Esophagus squamous epithelium (tissue), 5 donors: Measurements from ENCODE around the gene ZIC2. TPM values are rescaled to one million over a fixed set of nuclear protein-coding genes. Genes with fewer than 3 reads are reported as not detected.

Experiments
- DNase-seq: peaks from one replicate; lab custom pipeline; 2025; lab: John Stamatoyannopoulos, UW
- H3K27ac ChIP-seq, 4 donors: fragments of 200-600 bp; sonication (generic); one replicate each; pipeline ENCODE4 v1.5.1; 2016 to 2019; ENCODE audit warnings: mild to moderate bottlenecking in 1 of 4
- H3K27me3 ChIP-seq, 4 donors: fragments of 200-600 bp; sonication (generic); 1 replicate in 3 of 4; 2 replicates in 1 of 4; pipeline versions ENCODE4 v1.5.1 to v1.6.0; 2017 to 2021; ENCODE audit warnings: antibody characterized with exemption in 1 of 4
- H3K36me3 ChIP-seq, 3 donors: fragments of 200-600 bp; sonication (generic); one replicate each; pipeline ENCODE4 v1.5.1; 2016 to 2019
- H3K4me1 ChIP-seq, 3 donors: fragments of 200-600 bp; sonication (generic); one replicate each; pipeline ENCODE4 v1.5.1; 2017 to 2019
- H3K4me3 ChIP-seq, 4 donors: fragments of 200-600 bp; sonication (generic); 1 replicate in 3 of 4; 2 replicates in 1 of 4; pipeline ENCODE4 v1.5.1; 2016 to 2019; ENCODE audit warnings: mild to moderate bottlenecking in 2 of 4, moderate library complexity in 1 of 4
- H3K9me3 ChIP-seq, 3 donors: fragments of 200-600 bp; sonication (generic); one replicate each; pipeline ENCODE4 v1.5.1; 2016 to 2019
- POLR2A ChIP-seq, 4 donors: fragments of 450-650 bp; IDR thresholded peaks; one replicate each; pipeline ENCODE4 v1.6.1; 2017; ENCODE audit warnings: antibody characterized with exemption in 4 of 4, mild to moderate bottlenecking in 4 of 4, moderate library complexity in 3 of 4
- WGBS, 2 donors: methylation state at CpG; one replicate each; pipeline ENCODE4 v1.1.5; 2018; 5-methylcytosine and 5-hydroxymethylcytosine counted together
- intact Hi-C: fragments of 100-400 bp; cut with DNase I; formaldehyde crosslinking; loops from one replicate; pipeline ENCODE4 v1.15.0; 2022
- total RNA-seq, 4 donors: library from RNA; depleted of rRNA; stranded (reverse); fragments of >200 nt; gene quantifications; one replicate each; pipeline ENCODE4 v1.1.0, GENCODE V29; 2016
- TF ChIP-seq, protein P1 (sequence below), 6 experiments: fragments of 450-650 bp in 4 of 6; fragments of 200-600 bp in 2 of 6; sonication (generic) in 2 of 6; IDR thresholded peaks; one replicate each; pipeline ENCODE4 v1.5.1; 2016 to 2019; ENCODE audit warnings: antibody characterized with exemption in 6 of 6, mild to moderate bottlenecking in 4 of 6, moderate library complexity in 4 of 6
- donor health status: DM: yes; HTN: yes; CAD: no.

ZIC2 gene
- total RNA-seq, result under 1 TPM in 1 of 4 donors, not detected in 3; under 0.01 TPM

DNA sequence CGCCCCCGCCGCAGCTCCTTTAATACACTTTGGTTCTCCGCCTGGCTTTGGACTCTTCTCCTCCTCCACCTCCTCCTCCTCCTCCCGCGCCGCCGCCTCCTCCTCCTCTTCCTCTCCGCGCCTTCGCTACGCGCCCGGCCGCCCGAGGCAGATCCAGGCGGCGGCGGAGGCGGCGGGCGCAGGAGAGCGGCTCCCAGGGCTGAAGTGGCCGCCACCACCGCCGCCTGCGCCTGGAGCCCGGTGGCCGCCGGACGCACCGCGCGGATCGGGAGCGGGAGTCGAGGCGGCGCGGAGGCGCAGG, at the start of gene ZIC2:
Gene ZIC2 (plus strand): TSS at position 50 of the 301 bp plus-strand sequence. CDS start 281 bp downstream, outside the sequence.
- Histone ChIP-seq H3K4me3 (peak within 1 kb of the TSS; percentile 50 to 72 (median 54)), H3K4me1 (peaks cover 20 to 78% (median 34%) of the 10 kb centered on the region in 3 donors), H3K27ac (peak within 1 kb of the TSS in 1 of 4 donors; percentile 3), H3K9me3 (no peaks in the 10 kb centered on the region), H3K27me3 (peaks cover 50 to 100% (median 75%) of the 10 kb centered on the region in 4 donors), H3K36me3 (no peaks in the 10 kb centered on the region)
- WGBS, 2 donors, result no CpG with 5 or more reads among the region's 41 CpGs
- intact Hi-C loops, result no loop called here
- TF ChIP-seq, protein P1, sequence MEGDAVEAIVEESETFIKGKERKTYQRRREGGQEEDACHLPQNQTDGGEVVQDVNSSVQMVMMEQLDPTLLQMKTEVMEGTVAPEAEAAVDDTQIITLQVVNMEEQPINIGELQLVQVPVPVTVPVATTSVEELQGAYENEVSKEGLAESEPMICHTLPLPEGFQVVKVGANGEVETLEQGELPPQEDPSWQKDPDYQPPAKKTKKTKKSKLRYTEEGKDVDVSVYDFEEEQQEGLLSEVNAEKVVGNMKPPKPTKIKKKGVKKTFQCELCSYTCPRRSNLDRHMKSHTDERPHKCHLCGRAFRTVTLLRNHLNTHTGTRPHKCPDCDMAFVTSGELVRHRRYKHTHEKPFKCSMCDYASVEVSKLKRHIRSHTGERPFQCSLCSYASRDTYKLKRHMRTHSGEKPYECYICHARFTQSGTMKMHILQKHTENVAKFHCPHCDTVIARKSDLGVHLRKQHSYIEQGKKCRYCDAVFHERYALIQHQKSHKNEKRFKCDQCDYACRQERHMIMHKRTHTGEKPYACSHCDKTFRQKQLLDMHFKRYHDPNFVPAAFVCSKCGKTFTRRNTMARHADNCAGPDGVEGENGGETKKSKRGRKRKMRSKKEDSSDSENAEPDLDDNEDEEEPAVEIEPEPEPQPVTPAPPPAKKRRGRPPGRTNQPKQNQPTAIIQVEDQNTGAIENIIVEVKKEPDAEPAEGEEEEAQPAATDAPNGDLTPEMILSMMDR (IDR thresholded peaks at IDR 0.05), result no peak
- DNase-seq, result no peak

DNA sequence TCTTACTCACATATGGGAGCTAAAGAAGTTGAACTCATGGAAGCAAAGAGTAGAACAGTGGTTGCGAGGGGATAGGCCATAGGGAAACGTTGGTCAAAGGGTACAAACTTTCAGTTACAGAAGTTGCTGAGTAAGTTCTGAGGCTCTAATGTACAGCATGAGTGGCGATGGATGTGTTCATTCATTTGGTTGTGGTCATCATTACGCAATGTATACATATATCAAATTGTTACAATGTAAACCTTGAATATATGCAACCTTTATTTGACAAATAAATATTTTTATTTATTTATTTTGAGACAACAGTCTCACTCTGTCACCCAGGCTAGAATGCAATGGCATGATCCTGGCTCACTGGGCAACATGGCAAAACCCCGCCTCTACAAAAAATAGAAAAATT, 48.7 kb upstream of the ZIC2 start:
- DNase-seq, result no peak
- H3K36me3 ChIP-seq, result no peaks in the 10 kb centered on the region
- intact Hi-C loops, result no loop called here

DNA sequence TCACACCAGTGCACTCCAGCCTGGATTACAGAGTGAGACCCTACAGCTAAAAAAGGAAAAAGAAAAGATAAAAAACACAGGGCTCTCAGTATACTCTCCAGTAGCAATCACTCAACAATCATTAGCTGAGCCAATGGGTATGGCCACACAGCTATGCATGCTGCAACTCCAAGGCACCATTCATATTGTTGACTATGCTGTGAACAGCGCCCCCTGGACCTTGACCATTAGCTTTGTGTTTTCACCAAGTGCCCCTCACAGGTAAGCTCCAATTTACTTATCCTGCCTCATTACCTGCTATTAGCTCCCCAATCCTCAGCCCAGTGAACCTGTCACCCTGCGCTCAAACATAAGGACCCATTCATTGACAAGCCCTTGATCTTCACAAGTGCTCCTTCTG, 45.8 kb upstream of the ZIC2 start:
- H3K4me1 ChIP-seq, result no peaks in the 10 kb centered on the region
- intact Hi-C loops, result no loop called here
- no peak for DNase-seq
- H3K27me3 ChIP-seq, result peaks cover 0 to 87% (median 0%) of the 10 kb centered on the region in 4 donors
- no peak overlapping the region for H3K27ac ChIP-seq
- no peak overlapping the region for H3K4me3 ChIP-seq
- H3K9me3 ChIP-seq, result no peaks in the 10 kb centered on the region
- no peaks in the 10 kb centered on the region for H3K36me3 ChIP-seq
- 66 to 83% methylated on average over 2 of the region's 2 CpGs for WGBS, 2 donors
- TF ChIP-seq, protein P1 (IDR thresholded peaks at IDR 0.05), result no peak

More for the DNA sequence above, 48.7 kb upstream of the ZIC2 start:
- peaks cover 0 to 80% (median 0%) of the 10 kb centered on the region in 4 donors for H3K27me3 ChIP-seq
- WGBS, 2 donors, result 75 to 87% methylated on average over 5 of the region's 5 CpGs
- H3K4me3 ChIP-seq, result no peak overlapping the region
- H3K4me1 ChIP-seq, result no peaks in the 10 kb centered on the region
- H3K9me3 ChIP-seq, result no peaks in the 10 kb centered on the region
- no peak for TF ChIP-seq POLR2A (IDR thresholded peaks at IDR 0.05)
- TF ChIP-seq, protein P1 (IDR thresholded peaks at IDR 0.05), result no peak
- H3K27ac ChIP-seq, result no peak overlapping the region

DNA sequence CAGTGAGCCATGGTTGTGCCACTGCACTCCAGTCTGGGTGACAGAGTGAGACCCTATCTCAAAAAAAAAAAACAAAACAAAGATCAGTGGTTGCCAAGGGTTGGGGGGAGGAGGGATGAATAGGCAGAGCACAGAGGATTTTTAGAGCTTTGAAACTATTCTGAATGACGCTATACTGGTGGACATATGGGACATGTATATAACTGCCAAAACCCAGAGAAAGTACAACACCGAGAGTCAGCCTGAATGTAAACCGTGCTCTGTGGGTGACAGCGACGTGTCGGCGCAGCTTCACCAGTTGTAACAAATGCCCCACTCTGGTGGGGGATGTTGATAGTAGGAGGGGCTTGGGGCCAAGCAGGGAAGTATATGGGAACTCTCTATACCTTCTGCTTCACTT, 42.9 kb upstream of the ZIC2 start:
- intact Hi-C loops, result no loop called here
- WGBS, 2 donors, result 60 to 83% methylated on average over 7 of the region's 7 CpGs
- Histone ChIP-seq H3K36me3 (no peaks in the 10 kb centered on the region), H3K4me1 (no peaks in the 10 kb centered on the region), H3K27ac (no peak overlapping the region), H3K4me3 (no peak overlapping the region), H3K27me3 (peaks cover 0 to 90% (median 0%) of the 10 kb centered on the region in 4 donors), H3K9me3 (no peaks in the 10 kb centered on the region)
- no peak for DNase-seq
- TF ChIP-seq, protein P1 (IDR thresholded peaks at IDR 0.05), result no peak
- TF ChIP-seq POLR2A (IDR thresholded peaks at IDR 0.05), result no peak

DNA sequence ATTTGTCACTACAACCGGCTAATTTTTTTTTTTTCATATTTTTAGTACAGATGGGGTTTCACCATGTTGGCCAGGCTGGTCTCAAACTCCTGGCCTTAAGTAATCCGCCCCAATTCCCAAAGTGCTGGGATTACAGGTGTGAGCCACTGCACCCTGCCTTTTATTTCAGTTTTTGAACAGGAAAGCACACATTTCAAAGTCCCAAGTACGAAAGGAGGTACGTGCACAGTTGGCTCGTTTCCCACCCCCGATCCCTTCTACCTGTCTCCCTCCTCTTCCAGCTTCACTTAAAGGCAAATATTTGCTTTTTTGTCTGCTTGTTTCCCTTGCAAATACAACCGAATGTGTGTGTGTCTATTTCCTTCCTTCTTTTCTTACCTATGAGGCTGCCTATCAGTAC, 40.5 kb upstream of the ZIC2 start:
- no peaks in the 10 kb centered on the region for H3K36me3 ChIP-seq
- intact Hi-C loops, result no loop called here
- WGBS, 2 donors, result 51 to 60% methylated on average over 7 of the region's 7 CpGs
- H3K4me3 ChIP-seq, result no peak overlapping the region
- H3K9me3 ChIP-seq, result no peaks in the 10 kb centered on the region
- H3K4me1 ChIP-seq, result no peaks in the 10 kb centered on the region
- peaks cover 0 to 89% (median 0%) of the 10 kb centered on the region in 4 donors for H3K27me3 ChIP-seq
- no peak overlapping the region for H3K27ac ChIP-seq
- no peak for DNase-seq
- TF ChIP-seq POLR2A (IDR thresholded peaks at IDR 0.05), result no peak
- TF ChIP-seq, protein P1 (IDR thresholded peaks at IDR 0.05), result no peak
